DND-41 (cell line): ENCODE data around the gene ZDHHC14.

Experiments used
- CTCF ChIP-seq: IDR thresholded peaks from 2 replicates; pipeline ENCODE4 v1.5.1; 2012; ENCODE audit warnings: borderline replicate concordance, low read length, moderate library complexity, mild to moderate bottlenecking; ENCODE audit not compliant: poor library complexity, severe bottlenecking; ENCODE audit errors: extremely low read depth
- EZH2 ChIP-seq: IDR thresholded peaks from 3 replicates; pipeline ENCODE4 v1.6.1; 2012; ENCODE audit warnings: borderline replicate concordance, low read depth, mild to moderate bottlenecking, moderate library complexity, low read length, inconsistent platforms; ENCODE audit not compliant: severe bottlenecking

GRCh38 chr6:157436219-157436943 is 55.4 kb downstream of the ZDHHC14 start:
- TF ChIP-seq CTCF, result no peak
- TF ChIP-seq EZH2, result no peak
